Left ventricle myocardium inferior (tissue), 1 donor: ENCODE results near the gene TLL1. TPM values are rescaled to one million over a fixed set of nuclear protein-coding genes. Genes with fewer than 3 reads are reported as not detected.

ENCODE experiments used
- DNase-seq: peaks from one replicate; pipeline ENCODE4 v3.0.0-alpha.2; 2020
- H3K27ac ChIP-seq: fragments of 200-600 bp; replicated peaks from 2 replicates; pipeline ENCODE4 v1.8.0; 2021
- H3K27me3 ChIP-seq: fragments of 200-600 bp; 2 replicates; pipeline ENCODE4 v1.8.0; 2021; ENCODE audit warnings: low read depth
- H3K36me3 ChIP-seq: fragments of 200-600 bp; 2 replicates; pipeline ENCODE4 v1.8.0; 2021
- H3K4me1 ChIP-seq: fragments of 200-600 bp; 2 replicates; pipeline ENCODE4 v1.8.0; 2021
- H3K4me3 ChIP-seq: fragments of 200-600 bp; 2 replicates; pipeline ENCODE4 v1.8.0; 2021; ENCODE audit warnings: mild to moderate bottlenecking, moderate library complexity
- H3K9me3 ChIP-seq: fragments of 200-600 bp; replicated peaks from 2 replicates; pipeline ENCODE4 v1.8.0; 2021
- CTCF ChIP-seq: fragments of 200-600 bp; IDR thresholded peaks from 2 replicates; pipeline ENCODE4 v1.8.0; 2021; ENCODE audit warnings: antibody characterized with exemption, mild to moderate bottlenecking, borderline replicate concordance
- intact Hi-C: fragments of 100-400 bp; cut with micrococcal nuclease; formaldehyde crosslinking; loops from one replicate; pipeline ENCODE4 v1.11.0; 2022
- long read RNA-seq: library from polyadenylated mRNA; unstranded; transcript quantifications from one replicate; pipeline ENCODE4 v2.0.0, GENCODE V29; 2021
- total RNA-seq: library from RNA; stranded (reverse); fragmentation: NEBNext Ultra II Directional; extraction: Animal tissue kit (Norgen Biotek cat#: 25700); gene quantifications from one replicate; pipeline ENCODE4 v1.2.1, GENCODE V29; 2021
- donor health status: DM: no; HTN: yes; CAD: no; lungs with severe emphysema.

TLL1 gene
- total RNA-seq, result 1.0 TPM
- long read RNA-seq, result 0 reads

- DNase-seq, result no peak
- Histone ChIP-seq H3K27ac (peak within 1 kb of the TSS; percentile 28), H3K9me3 (no peaks in the 10 kb centered on the region), H3K27me3 (peaks cover 47% of the 10 kb centered on the region), H3K4me1 (peaks cover 30% of the 10 kb centered on the region), H3K36me3 (no peaks in the 10 kb centered on the region), H3K4me3 (peak within 1 kb of the TSS; percentile 73)
- TF ChIP-seq CTCF, result no peak
- intact Hi-C loops, result no loop called here
Measured at GRCh38 chr4:165872461-165873297, at the start of gene TLL1. TSS of gene TLL1 (plus strand) at chr4:165873237. CDS start at chr4:165873905, 668 bp downstream.

DNA sequence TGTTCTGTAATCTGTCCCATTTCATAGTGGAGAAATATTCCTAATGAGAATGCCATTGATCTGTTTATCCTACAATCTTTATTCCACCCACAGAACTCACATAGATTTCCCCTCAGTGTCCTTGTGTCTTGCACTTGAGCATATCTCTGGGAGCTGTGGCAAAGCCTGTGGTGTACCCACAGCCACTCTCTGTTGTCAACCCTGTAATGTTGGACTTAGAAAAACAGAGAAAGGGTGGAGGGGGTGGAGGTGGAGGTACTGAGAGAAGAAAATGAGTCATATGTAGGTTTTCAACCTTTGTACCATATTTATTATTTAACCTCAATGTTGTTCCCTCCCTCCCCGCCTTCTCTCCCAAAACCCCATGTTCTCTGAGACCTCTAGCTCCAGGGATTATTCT lies 46.9 kb upstream of the TLL1 start:
- no peak overlapping the region for H3K4me3 ChIP-seq
- H3K27me3 ChIP-seq, result no peaks in the 10 kb centered on the region
- H3K9me3 ChIP-seq, result peaks cover 9% of the 10 kb centered on the region
- H3K27ac ChIP-seq, result no peak overlapping the region
- TF ChIP-seq CTCF, result no peak
- no peak for DNase-seq
- H3K4me1 ChIP-seq, result no peaks in the 10 kb centered on the region
- H3K36me3 ChIP-seq, result no peaks in the 10 kb centered on the region
- intact Hi-C loops, result no loop called here

- no peak overlapping the region for H3K27ac ChIP-seq
- TF ChIP-seq CTCF, result no peak
- H3K4me3 ChIP-seq, result no peak overlapping the region
- H3K27me3 ChIP-seq, result no peaks in the 10 kb centered on the region
- H3K36me3 ChIP-seq, result no peaks in the 10 kb centered on the region
- peaks cover 9% of the 10 kb centered on the region for H3K9me3 ChIP-seq
- no peaks in the 10 kb centered on the region for H3K4me1 ChIP-seq
- intact Hi-C loops, result no loop called here
- DNase-seq, result no peak
Measured at GRCh38 chr4:165827018-165827417, 46.0 kb upstream of the TLL1 start.

- Histone ChIP-seq H3K9me3 (peaks cover 9% of the 10 kb centered on the region), H3K36me3 (no peaks in the 10 kb centered on the region), H3K4me1 (no peaks in the 10 kb centered on the region), H3K4me3 (no peak overlapping the region), H3K27ac (no peak overlapping the region), H3K27me3 (no peaks in the 10 kb centered on the region)
- intact Hi-C loops, result no loop called here
- TF ChIP-seq CTCF, result no peak
- no peak for DNase-seq
Measured at GRCh38 chr4:165828928-165829327, 44.1 kb upstream of the TLL1 start.

- intact Hi-C loops, result no loop called here
- DNase-seq, result no peak
- no peaks in the 10 kb centered on the region for H3K36me3 ChIP-seq
- no peak overlapping the region for H3K27ac ChIP-seq
- H3K4me1 ChIP-seq, result peaks cover 5% of the 10 kb centered on the region
- TF ChIP-seq CTCF, result no peak
- H3K27me3 ChIP-seq, result no peaks in the 10 kb centered on the region
- H3K4me3 ChIP-seq, result no peak overlapping the region
- no peaks in the 10 kb centered on the region for H3K9me3 ChIP-seq
Measured at GRCh38 chr4:165834116-165834515, 38.9 kb upstream of the TLL1 start.
